Endothelial cell of umbilical vein (primary cell): ENCODE measurements around the gene FA2H. TPM values are rescaled to one million over a fixed set of nuclear protein-coding genes. Genes with fewer than 3 reads are reported as not detected.

ENCODE experiments used
- BruUV-seq: library from RNA; stranded (reverse); fragments of 400-500 nt; replicated peaks from 2 replicates; lab custom pipeline; 2021; lab: Mats Ljungman, UMichigan
- CTCF ChIA-PET: fragments of 300-600, 350-600 bp; sonication (Branson Sonifier 250); formaldehyde crosslinking; loops from one replicate; lab custom pipeline; 2021; ENCODE audit warnings: antibody characterized with exemption, inconsistent platforms; lab: Charles Lee
- POLR2A ChIA-PET: fragments of 300-600, 350-600 bp; sonication (Branson Sonifier 250); formaldehyde crosslinking; loops from one replicate; lab custom pipeline; 2021; ENCODE audit warnings: antibody characterized with exemption, inconsistent platforms; lab: Charles Lee
- DNase-seq: peaks from one replicate; pipeline ENCODE4 v3.0.0-alpha.2; 2011; ENCODE audit warnings: low read depth, low spot score
- FAIRE-seq: peaks from 2 replicates; lab custom pipeline; 2011; peaks lifted over from hg19 to GRCh38; lab: Jason Lieb, UNC
- H2AFZ ChIP-seq: 2 replicates; pipeline ENCODE4 v1.6.0; 2012; ENCODE audit warnings: low read depth, low read length, control low read depth, inconsistent platforms
- H3K27ac ChIP-seq: 2 replicates; pipeline ENCODE4 v1.5.1; 2011; ENCODE audit warnings: low read depth, mild to moderate bottlenecking, control low read depth, low read length, moderate library complexity; ENCODE audit not compliant: insufficient read depth
- H3K27me3 ChIP-seq, 2 experiments: 2 replicates each; pipeline versions ENCODE4 v1.6.0 to v1.6.1; 2011; ENCODE audit warnings: low read length in 2 of 2, mixed read lengths in 1 of 2; ENCODE audit not compliant: control insufficient read depth in 2 of 2, insufficient read depth in 2 of 2
- H3K36me3 ChIP-seq, 2 experiments: 2 replicates in 1 of 2; 3 replicates in 1 of 2; pipeline ENCODE4 v1.5.1; 2011; ENCODE audit warnings: low read length in 2 of 2, mild to moderate bottlenecking in 1 of 2, moderate library complexity in 1 of 2; ENCODE audit not compliant: control insufficient read depth in 2 of 2, insufficient read depth in 2 of 2; ENCODE audit errors: extremely low read depth in 1 of 2
- H3K4me1 ChIP-seq: 3 replicates; pipeline ENCODE4 v1.5.1; 2011; ENCODE audit warnings: mild to moderate bottlenecking, low read length; ENCODE audit not compliant: control insufficient read depth, insufficient read depth; ENCODE audit errors: extremely low read depth
- H3K4me2 ChIP-seq: 2 replicates; pipeline ENCODE4 v1.6.1; 2011; ENCODE audit warnings: low read length, control low read depth, mixed read lengths; ENCODE audit not compliant: insufficient read depth
- H3K4me3 ChIP-seq, 3 experiments: fragments of 200-600 bp in 1 of 3; sonication (generic), shearing (Covaris generic) in 1 of 3; replicated peaks in 1 of 3; 2 replicates each; pipeline ENCODE4 v1.5.1; 2011 to 2016; ENCODE audit warnings: control low read depth in 3 of 3, low read length in 3 of 3, mild to moderate bottlenecking in 2 of 3, inconsistent platforms in 1 of 3, low read depth in 1 of 3, moderate library complexity in 1 of 3; ENCODE audit not compliant: insufficient read depth in 1 of 3
- H3K79me2 ChIP-seq: 2 replicates; pipeline ENCODE4 v1.6.0; 2012; ENCODE audit warnings: low read length, inconsistent platforms; ENCODE audit not compliant: control insufficient read depth, insufficient read depth
- H3K9ac ChIP-seq: replicated peaks from 2 replicates; pipeline ENCODE3; 2011; ENCODE audit warnings: low read length, control low read depth; ENCODE audit not compliant: insufficient read depth; ENCODE audit errors: extremely low read depth
- H3K9me1 ChIP-seq: replicated peaks from 3 replicates; pipeline ENCODE4 v1.6.0; 2011; ENCODE audit warnings: mild to moderate bottlenecking, low read length; ENCODE audit not compliant: control insufficient read depth, insufficient read depth; ENCODE audit errors: extremely low read depth
- H3K9me3 ChIP-seq: replicated peaks from 2 replicates; pipeline ENCODE4 v1.5.1; 2012; ENCODE audit warnings: low read length, inconsistent platforms; ENCODE audit not compliant: control insufficient read depth, insufficient read depth
- H4K20me1 ChIP-seq: replicated peaks from 2 replicates; pipeline ENCODE3; 2011; ENCODE audit warnings: mild to moderate bottlenecking, low read length; ENCODE audit not compliant: control insufficient read depth, insufficient read depth; ENCODE audit errors: extremely low read depth
- EZH2 ChIP-seq: IDR thresholded peaks from 2 replicates; pipeline ENCODE4 v1.6.1; 2012; ENCODE audit warnings: borderline replicate concordance, low read depth, mild to moderate bottlenecking, moderate library complexity, low read length, inconsistent platforms; ENCODE audit not compliant: severe bottlenecking
- FOS ChIP-seq: IDR thresholded peaks from 2 replicates; pipeline ENCODE4 v1.6.1; 2011; ENCODE audit warnings: mild to moderate bottlenecking, low read length, moderate library complexity, borderline replicate concordance; ENCODE audit not compliant: insufficient read depth
- GATA2 ChIP-seq: IDR thresholded peaks from 2 replicates; pipeline ENCODE4 v1.7.0; 2011; ENCODE audit warnings: low read depth, mild to moderate bottlenecking, moderate library complexity, mixed read lengths, low read length; ENCODE audit not compliant: insufficient read length, insufficient read depth
- JUN ChIP-seq: IDR thresholded peaks from 2 replicates; pipeline ENCODE4 v1.6.1; 2011; ENCODE audit warnings: borderline replicate concordance, low read depth; ENCODE audit not compliant: insufficient read length, insufficient read depth
- MYC ChIP-seq: IDR thresholded peaks from one replicate; pipeline ENCODE4 v1.6.1; 2011; ENCODE audit warnings: mild to moderate bottlenecking, low read depth, low read length
- POLR2A ChIP-seq: IDR thresholded peaks from 2 replicates; pipeline ENCODE4 v1.6.1; 2012; ENCODE audit warnings: low read depth, mild to moderate bottlenecking, control low read depth, low read length
- POLR2AphosphoS5 ChIP-seq: IDR thresholded peaks from 2 replicates; pipeline ENCODE4 v1.6.1; 2012; ENCODE audit warnings: low read depth, mild to moderate bottlenecking, control low read depth, low read length, moderate library complexity; ENCODE audit not compliant: insufficient read depth
- dilution Hi-C: fragments of 300-500 bp; cut with MboI; formaldehyde crosslinking; loops from one replicate; pipeline ENCODE4 v1.15.0; 2019; ENCODE audit warnings: low sequenced_read_pairs; ENCODE audit not compliant: extremely low pct_ligation_motif_present
- intact Hi-C: fragments of 100-400 bp; cut with micrococcal nuclease; formaldehyde crosslinking; loops from one replicate; pipeline ENCODE4 v1.10.0; 2022
- polyA plus RNA-seq, 4 experiments: library from polyadenylated mRNA; depleted of rRNA in 3 of 4; stranded (reverse) in 3 of 4; unstranded in 1 of 4; fragments of >200 nt; gene quantifications; 2 replicates each; pipeline versions ENCODE4 v1.2.1 to v1.2.3, GENCODE V29; 2011 to 2012; ENCODE audit warnings: missing spikeins in 1 of 4
- total RNA-seq: library from RNA; stranded (reverse); gene quantifications from 2 replicates; pipeline ENCODE4 v1.2.3, GENCODE V29; 2021
- TF ChIP-seq, protein P1 (sequence below): IDR thresholded peaks from 2 replicates; pipeline ENCODE4 v1.6.1; 2011; ENCODE audit not compliant: insufficient read depth, insufficient read length
- TF ChIP-seq, protein P2 (sequence below), 2 donors: IDR thresholded peaks; 1 replicate in 1 of 2; 2 replicates in 1 of 2; pipeline ENCODE4 v1.5.1; 2011; ENCODE audit warnings: low read length in 2 of 2, mild to moderate bottlenecking in 2 of 2, moderate library complexity in 2 of 2, control low read depth in 1 of 2, inconsistent platforms in 1 of 2, low read depth in 1 of 2; ENCODE audit not compliant: insufficient read depth in 1 of 2; ENCODE audit errors: extremely low read depth in 1 of 2

Gene FA2H
- total and polyA plus RNA-seq, 2 donors (not counting 3 experiments of a cell fraction or from before 2014, with no cell fraction given): not detected

DNA sequence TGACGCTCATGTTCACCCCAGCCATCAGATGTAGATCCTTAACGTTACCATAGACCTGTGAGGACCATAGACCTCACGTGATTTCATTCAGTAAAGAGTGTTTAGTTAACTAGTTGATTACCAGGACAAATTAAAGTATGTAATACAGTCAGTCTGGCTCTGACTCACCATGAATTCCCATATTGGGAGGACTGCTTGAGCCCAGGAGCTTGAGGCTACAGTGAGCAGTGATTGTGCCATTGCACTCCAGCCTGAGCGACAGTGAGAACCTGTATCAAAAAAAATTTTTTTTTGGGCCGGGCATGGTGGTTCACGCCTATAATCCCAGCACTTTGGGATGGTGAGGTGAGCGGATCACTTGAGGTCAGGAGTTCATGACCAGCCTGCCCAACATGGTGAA is 13.5 kb upstream of the FA2H start:
- no TSS peak for BruUV-seq
- no peaks in the 10 kb centered on the region for H3K79me2 ChIP-seq
- DNase-seq: no peak
- CTCF ChIA-PET: interaction anchor here (1.1 to 1.5 kb wide), 2 partner anchors 25 to 74 kb away, joined by 3 to 5 read pairs; no protein-coding TSS in a partner anchor
- no peaks in the 10 kb centered on the region for H3K9me1 ChIP-seq
- H3K27me3 ChIP-seq: no peaks in the 10 kb centered on the region
- no peak overlapping the region for H2AFZ ChIP-seq
- intact Hi-C loops: no loop called here
- no peak overlapping the region for H3K9ac ChIP-seq
- POLR2A ChIA-PET: no interaction called here
- FAIRE-seq: no peak
- no peak overlapping the region for H3K4me3 ChIP-seq
- no peaks in the 10 kb centered on the region for H3K36me3 ChIP-seq
- no peaks in the 10 kb centered on the region for H3K4me1 ChIP-seq
- no peak overlapping the region for H3K27ac ChIP-seq
- H4K20me1 ChIP-seq: no peaks in the 10 kb centered on the region
- dilution Hi-C loops: no loop called here
- H3K9me3 ChIP-seq: no peaks in the 10 kb centered on the region
- no peak overlapping the region for H3K4me2 ChIP-seq
- TF ChIP-seq JUN (no peak), GATA2 (no peak)

DNA sequence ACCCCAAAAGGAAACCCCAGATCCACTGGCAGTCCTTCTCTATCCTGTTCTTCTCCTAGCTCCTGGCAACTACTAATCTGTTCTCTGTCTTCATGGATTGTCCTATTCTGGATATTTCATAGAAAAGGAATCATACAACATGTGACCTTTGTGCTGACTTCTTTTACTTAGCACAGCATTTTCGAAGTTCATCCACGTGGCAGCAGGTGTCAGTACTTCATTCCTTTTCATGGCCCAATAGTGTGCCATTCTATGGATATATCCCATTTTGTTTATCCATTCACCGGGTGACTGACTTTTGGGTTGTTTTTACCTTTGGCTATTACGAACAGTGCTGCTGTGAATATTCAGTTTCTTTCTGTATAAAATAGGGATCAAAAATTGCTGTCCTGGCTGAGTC is 10.4 kb upstream of the FA2H start:
- no peaks in the 10 kb centered on the region for H3K9me3 ChIP-seq
- no peak overlapping the region for H3K4me3 ChIP-seq
- FAIRE-seq (no peak), DNase-seq (no peak)
- no peaks in the 10 kb centered on the region for H3K9me1 ChIP-seq
- intact Hi-C loops: no loop called here
- no peaks in the 10 kb centered on the region for H3K27me3 ChIP-seq
- no peak overlapping the region for H2AFZ ChIP-seq
- no peak overlapping the region for H3K27ac ChIP-seq
- H3K79me2 ChIP-seq: no peaks in the 10 kb centered on the region
- H3K9ac ChIP-seq: no peak overlapping the region
- no peaks in the 10 kb centered on the region for H4K20me1 ChIP-seq
- no TSS peak for BruUV-seq
- H3K36me3 ChIP-seq: no peaks in the 10 kb centered on the region
- TF ChIP-seq MYC (no peak), EZH2 (no peak), FOS (no peak), POLR2AphosphoS5 (no peak), GATA2 (no peak), POLR2A (no peak), JUN (no peak)
- TF ChIP-seq, protein P1, sequence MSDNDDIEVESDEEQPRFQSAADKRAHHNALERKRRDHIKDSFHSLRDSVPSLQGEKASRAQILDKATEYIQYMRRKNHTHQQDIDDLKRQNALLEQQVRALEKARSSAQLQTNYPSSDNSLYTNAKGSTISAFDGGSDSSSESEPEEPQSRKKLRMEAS: no peak
- TF ChIP-seq, protein P2, sequence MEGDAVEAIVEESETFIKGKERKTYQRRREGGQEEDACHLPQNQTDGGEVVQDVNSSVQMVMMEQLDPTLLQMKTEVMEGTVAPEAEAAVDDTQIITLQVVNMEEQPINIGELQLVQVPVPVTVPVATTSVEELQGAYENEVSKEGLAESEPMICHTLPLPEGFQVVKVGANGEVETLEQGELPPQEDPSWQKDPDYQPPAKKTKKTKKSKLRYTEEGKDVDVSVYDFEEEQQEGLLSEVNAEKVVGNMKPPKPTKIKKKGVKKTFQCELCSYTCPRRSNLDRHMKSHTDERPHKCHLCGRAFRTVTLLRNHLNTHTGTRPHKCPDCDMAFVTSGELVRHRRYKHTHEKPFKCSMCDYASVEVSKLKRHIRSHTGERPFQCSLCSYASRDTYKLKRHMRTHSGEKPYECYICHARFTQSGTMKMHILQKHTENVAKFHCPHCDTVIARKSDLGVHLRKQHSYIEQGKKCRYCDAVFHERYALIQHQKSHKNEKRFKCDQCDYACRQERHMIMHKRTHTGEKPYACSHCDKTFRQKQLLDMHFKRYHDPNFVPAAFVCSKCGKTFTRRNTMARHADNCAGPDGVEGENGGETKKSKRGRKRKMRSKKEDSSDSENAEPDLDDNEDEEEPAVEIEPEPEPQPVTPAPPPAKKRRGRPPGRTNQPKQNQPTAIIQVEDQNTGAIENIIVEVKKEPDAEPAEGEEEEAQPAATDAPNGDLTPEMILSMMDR (IDR thresholded peaks at IDR 0.05; ENCODE audit: extremely low read depth in 1 of 2, insufficient read depth in 1 of 2, low read depth in 1 of 2, low read length in 2 of 2): no peak
- POLR2A ChIA-PET: no interaction called here
- H3K4me2 ChIP-seq: no peak overlapping the region
- H3K4me1 ChIP-seq: no peaks in the 10 kb centered on the region
- CTCF ChIA-PET: interaction anchor here (1.6 kb wide), 1 partner anchor 11 kb away, joined by 5 read pairs; the partner anchor contains the start of gene FA2H
- dilution Hi-C loops: no loop called here
